GM19193 (cell line): ENCODE measurements around the gene L3MBTL4.

Source experiments
- POLR2A ChIP-seq: IDR thresholded peaks from 4 replicates; pipeline ENCODE4 v1.6.1; 2011; ENCODE audit not compliant: insufficient read depth, insufficient read length; ENCODE audit errors: extremely low read depth

L3MBTL4 gene

GRCh38 chr18:6376433-6377229, 38.1 kb downstream of the L3MBTL4 start:
- TF ChIP-seq POLR2A, result no peak

- TF ChIP-seq POLR2A, result no peak
Observed at GRCh38 chr18:6374935-6375529, 39.7 kb downstream of the L3MBTL4 start.

GRCh38 chr18:6374340-6374739, 40.4 kb downstream of the L3MBTL4 start:
- TF ChIP-seq POLR2A, result no peak

GRCh38 chr18:6373187-6373586, 41.5 kb downstream of the L3MBTL4 start:
- no peak for TF ChIP-seq POLR2A

GRCh38 chr18:6370886-6371635, 43.6 kb downstream of the L3MBTL4 start:
- TF ChIP-seq POLR2A, result no peak

DNA sequence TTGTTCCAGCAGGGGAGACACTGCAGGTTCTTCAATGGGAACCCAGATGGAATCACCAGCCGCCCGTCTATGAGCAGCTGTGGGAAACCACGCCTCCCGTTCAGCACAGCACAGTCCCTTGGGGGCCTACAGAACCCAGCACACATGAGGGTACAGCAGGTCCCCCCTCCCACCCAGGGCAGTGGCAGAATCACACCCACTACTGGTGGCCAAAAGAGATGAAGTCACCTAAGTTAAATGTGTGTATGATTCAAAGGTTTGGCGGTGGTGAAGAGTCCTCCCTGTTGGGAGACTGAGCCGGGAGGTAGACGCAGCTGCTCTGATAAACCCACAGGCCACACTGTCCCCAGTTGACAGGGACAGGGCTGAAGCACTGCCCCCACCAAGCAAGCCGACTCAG, 44.3 kb downstream of the L3MBTL4 start:
- TF ChIP-seq POLR2A, result no peak

GRCh38 chr18:6368017-6368416, 46.7 kb downstream of the L3MBTL4 start:
- no peak for TF ChIP-seq POLR2A

- TF ChIP-seq POLR2A, result no peak
Observed at GRCh38 chr18:6367208-6367607, 47.5 kb downstream of the L3MBTL4 start.

DNA sequence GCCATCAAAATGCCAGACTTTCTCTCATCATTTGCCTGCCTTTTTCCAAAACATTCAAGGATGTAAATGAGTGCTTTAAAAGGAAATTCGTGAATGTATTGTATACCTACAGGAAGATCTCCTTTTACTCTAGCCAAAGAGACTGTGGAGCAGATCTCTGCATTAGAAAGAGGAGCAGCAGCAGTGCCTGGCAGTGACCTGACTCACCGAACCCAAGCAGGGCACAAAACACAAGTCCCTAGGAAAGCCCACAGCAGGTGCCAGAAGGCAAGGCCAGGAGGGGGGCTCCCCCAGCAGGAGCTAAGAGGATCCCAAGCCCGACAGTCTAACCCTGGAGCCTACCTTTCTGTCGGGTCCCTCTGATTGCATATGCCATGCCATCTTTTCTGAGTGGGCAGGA, 47.9 kb downstream of the L3MBTL4 start:
- no peak for TF ChIP-seq POLR2A

GRCh38 chr18:6365385-6365784, 49.3 kb downstream of the L3MBTL4 start:
- no peak for TF ChIP-seq POLR2A

DNA sequence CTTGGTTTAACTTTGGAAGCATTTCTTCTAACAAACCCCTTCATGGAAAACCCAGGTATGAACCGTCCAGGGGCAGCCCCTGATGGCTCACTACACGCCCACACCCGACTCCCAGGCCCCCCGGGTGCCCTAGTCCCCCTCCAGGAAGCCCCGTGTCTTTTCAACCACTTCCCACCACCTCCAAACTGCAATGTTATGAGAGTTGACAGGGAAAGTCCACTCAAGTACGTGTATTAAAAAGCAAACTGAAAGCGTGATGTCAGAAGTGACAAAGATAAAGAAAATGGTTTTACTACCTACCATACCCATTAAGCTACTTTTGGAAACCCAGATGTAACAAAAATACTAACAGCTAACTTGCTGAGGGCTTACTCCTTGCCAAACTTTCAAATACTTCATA, 51.5 kb downstream of the L3MBTL4 start:
- TF ChIP-seq POLR2A, result no peak

DNA sequence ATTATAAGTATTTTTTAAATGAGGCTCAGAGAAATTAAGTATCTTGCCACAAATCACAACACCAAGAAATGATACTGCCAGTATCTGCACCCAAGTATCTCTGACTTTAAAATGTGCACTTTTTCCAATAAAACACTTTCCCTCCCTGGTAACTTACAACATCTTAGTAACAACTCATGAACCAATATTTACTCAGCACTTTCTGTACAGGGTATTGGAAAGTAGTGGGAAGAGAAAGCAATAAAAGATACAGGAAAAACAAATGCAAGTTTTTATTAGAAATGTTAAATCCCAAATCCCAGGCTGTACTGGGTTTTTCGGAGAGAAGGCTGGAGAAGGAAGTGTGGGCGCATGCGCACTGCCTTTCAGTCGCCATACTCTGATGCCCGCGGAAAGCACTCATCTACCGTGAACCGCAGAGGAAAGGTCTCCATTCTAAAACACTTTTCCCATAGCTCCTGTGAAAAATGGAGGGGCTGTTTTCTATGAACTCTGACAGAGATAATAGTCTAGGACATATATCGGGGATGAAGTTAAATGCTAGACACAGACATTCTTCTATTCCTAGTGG, 52.1 kb downstream of the L3MBTL4 start:
- TF ChIP-seq POLR2A, result no peak

DNA sequence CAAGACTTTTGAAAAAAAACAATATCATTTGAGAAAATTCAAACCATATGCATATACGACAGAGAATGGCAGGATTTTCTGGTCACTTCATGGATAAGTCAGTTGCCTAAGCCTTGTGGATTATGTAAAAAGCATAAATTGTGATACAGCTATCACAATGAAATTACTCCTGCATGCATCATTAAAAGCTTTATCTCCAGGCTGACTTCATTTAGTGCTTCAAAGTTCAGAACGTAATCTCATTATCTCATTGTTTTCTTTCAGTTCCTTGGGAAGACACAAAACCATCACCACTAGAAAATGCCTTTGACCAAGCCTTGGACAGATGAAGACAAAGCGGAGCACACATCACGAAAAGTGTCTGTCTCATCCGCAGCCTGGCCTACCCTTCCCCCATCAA, 57.0 kb downstream of the L3MBTL4 start:
- no peak for TF ChIP-seq POLR2A

DNA sequence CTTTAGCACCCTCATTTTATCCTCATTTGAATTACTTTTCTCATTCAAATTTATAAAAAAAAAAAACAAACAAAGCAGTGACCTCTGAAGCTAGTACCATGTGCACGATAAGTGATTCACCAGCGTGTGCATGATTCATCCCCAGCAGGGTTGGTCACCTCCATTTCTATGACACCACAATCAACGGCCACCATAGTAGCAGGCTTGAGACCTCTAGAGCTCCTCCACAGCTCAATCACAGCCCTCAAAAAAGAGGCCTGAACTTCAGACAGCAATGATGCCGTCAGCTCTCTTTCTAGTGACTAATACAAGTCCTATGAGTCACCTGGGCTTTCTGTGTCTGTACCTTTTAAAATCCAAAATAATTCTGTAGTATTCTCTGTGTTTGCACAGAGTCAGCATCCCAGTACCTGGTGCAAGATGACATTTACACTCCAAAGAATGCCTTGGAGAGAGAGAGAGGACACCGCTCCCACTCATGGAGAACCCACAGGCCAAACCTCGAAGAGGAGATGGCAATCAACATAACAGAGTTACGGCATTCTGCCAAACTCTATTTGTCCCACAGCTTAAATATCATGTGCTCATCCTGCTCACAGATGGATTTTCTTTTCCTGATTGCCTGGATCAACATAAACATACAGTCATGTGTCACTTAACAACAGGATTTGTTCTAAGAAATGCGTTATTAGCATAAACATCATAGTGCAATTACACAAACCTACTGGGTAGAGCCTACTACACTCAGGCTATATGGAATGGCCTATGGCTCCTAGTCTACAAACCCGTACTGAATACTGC, 58.7 kb downstream of the L3MBTL4 start:
- no peak for TF ChIP-seq POLR2A

GRCh38 chr18:6352275-6352674, 62.4 kb downstream of the L3MBTL4 start:
- no peak for TF ChIP-seq POLR2A
